Measurements from ENCODE around the gene DHRS13. TPM values are rescaled to one million over a fixed set of nuclear protein-coding genes. Genes with fewer than 3 reads are reported as not detected.
A peak's percentile ranks its signal among the peaks of the same experiment; 100 is the strongest.

DHRS13 gene
- total and polyA plus RNA-seq, 10 of the 15 experiments (the other 5 are each of a cell fraction or from before 2014, with no cell fraction given) = 0.18 to 55.2 (median 31.3) TPM; not detected in 1

DNA sequence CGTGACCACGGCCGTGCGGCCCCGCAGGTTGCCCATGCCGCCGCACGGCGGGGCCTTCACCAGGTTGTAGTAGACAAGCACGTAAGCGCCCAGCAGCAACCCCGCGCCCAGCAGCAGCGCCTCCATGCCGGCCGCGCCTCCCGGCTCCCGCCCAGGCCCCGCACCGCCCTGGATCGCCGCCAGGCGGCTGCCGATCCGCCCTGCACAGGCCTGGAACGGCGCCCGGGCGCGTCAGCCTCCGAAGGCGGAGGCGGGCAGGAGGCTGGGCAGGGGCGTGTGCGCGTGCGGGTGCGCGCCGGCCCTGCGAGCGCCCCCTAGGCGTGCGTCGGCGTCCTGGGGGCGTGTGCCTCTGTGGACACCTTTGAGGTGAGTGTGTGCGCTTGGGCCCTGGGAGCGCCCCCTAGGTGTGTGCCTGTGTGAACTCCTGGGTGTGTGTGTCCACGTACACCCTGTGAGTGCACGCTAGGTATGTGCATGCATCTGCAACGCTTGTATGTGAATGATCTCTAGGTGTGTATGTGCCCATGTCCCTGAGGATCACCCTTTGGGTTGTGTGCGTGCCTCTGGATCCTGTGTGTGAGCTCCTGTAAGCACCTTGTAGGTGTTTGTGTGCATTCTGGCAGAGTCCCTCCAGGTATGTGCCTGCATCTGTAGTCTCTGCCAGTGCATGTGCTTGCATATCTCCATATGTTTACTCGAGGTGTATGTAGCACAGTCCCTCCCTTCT is at the start of gene DHRS13 (continued):
- TF ChIP-seq NFYA (IDR thresholded peaks at IDR 0.05; ENCODE audit: borderline replicate concordance, low read depth, low read length) (no peak), DPF2 (IDR thresholded peaks at IDR 0.05) (peak; percentile 94), CHD2 (IDR thresholded peaks at IDR 0.05; ENCODE audit: borderline replicate concordance, low read depth, low read length) (0 out of 2 replicates have a peak, but pooled peaks have one; percentile 56), SUZ12 (IDR thresholded peaks at IDR 0.05; ENCODE audit: unreplicated experiment) (no peak), BCL11A (IDR thresholded peaks at IDR 0.05; ENCODE audit: low read depth, low read length) (0 out of 2 replicates have a peak, but pooled peaks have one; percentile 27), MYC (IDR thresholded peaks at IDR 0.05; ENCODE audit: insufficient read depth, insufficient read length, insufficient replicate concordance, low read length, severe bottlenecking) (no peak), HDAC6 (IDR thresholded peaks at IDR 0.05; ENCODE audit: unreplicated experiment) (peak; percentile 58), RCOR1 (conservative IDR thresholded peaks at IDR 0.05; ENCODE audit: low read depth, low read length) (peak; percentile 88; the same call in 1 of the 2 replicates), ESRRA (IDR thresholded peaks at IDR 0.05; ENCODE audit: low read length) (peak; percentile 79), KDM1A (IDR thresholded peaks at IDR 0.05; ENCODE audit: borderline replicate concordance) (no peak), ZNF274 (IDR thresholded peaks at IDR 0.05; ENCODE audit: insufficient read depth, insufficient read length) (no peak), SMC3 (IDR thresholded peaks at IDR 0.05; ENCODE audit: borderline replicate concordance, low read length) (peak; percentile 72), SREBF2 (IDR thresholded peaks at IDR 0.05; ENCODE audit: low read length) (no peak), ZNF24 (IDR thresholded peaks at IDR 0.05) (peak; percentile 74; the same call in 1 of the 2 replicates), POLR2AphosphoS5 (IDR thresholded peaks at IDR 0.05; ENCODE audit: low read length) (no peak)
- TF ChIP-seq, protein P1, sequence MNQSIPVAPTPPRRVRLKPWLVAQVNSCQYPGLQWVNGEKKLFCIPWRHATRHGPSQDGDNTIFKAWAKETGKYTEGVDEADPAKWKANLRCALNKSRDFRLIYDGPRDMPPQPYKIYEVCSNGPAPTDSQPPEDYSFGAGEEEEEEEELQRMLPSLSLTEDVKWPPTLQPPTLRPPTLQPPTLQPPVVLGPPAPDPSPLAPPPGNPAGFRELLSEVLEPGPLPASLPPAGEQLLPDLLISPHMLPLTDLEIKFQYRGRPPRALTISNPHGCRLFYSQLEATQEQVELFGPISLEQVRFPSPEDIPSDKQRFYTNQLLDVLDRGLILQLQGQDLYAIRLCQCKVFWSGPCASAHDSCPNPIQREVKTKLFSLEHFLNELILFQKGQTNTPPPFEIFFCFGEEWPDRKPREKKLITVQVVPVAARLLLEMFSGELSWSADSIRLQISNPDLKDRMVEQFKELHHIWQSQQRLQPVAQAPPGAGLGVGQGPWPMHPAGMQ (IDR thresholded peaks at IDR 0.05; ENCODE audit: borderline replicate concordance) = no peak

All from GM12878 (cell line).